ENCODE results near the gene DHRS7B.

Gene DHRS7B

GRCh38 chr17:21171970-21172510 lies 45.3 kb downstream of the DHRS7B start:
- ATAC-seq (no peak), DNase-seq (no peak)
- H3K4me3 Mint-ChIP-seq: no peak overlapping the region
- H3K27me3 Mint-ChIP-seq: no peaks in the 10 kb centered on the region
- no peak overlapping the region for H3K27ac Mint-ChIP-seq
- H3K4me1 Mint-ChIP-seq: peaks cover 19% of the 10 kb centered on the region
- no peaks in the 10 kb centered on the region for H3K9me3 Mint-ChIP-seq
- peaks cover 14% of the 10 kb centered on the region for H3K36me3 Mint-ChIP-seq (ENCODE audit: low read depth)

- Mint-ChIP-seq H3K4me1 (peaks cover 12% of the 10 kb centered on the region), H3K4me3 (no peak overlapping the region), H3K27ac (no peak overlapping the region), H3K27me3 (no peaks in the 10 kb centered on the region), H3K9me3 (no peaks in the 10 kb centered on the region), H3K36me3 (ENCODE audit: low read depth) (peaks cover 14% of the 10 kb centered on the region)
- ATAC-seq: no peak
- DNase-seq: no peak
These were observed 46.1 kb downstream of the DHRS7B start for GRCh38 chr17:21172846-21173245.

- Mint-ChIP-seq H3K27me3 (no peaks in the 10 kb centered on the region), H3K4me3 (no peak overlapping the region), H3K36me3 (ENCODE audit: low read depth) (peaks cover 11% of the 10 kb centered on the region), H3K27ac (no peak overlapping the region), H3K9me3 (no peaks in the 10 kb centered on the region), H3K4me1 (peaks cover 11% of the 10 kb centered on the region)
- DNase-seq: no peak
- ATAC-seq: no peak
These were observed 46.8 kb downstream of the DHRS7B start for GRCh38 chr17:21173543-21173942.

GRCh38 chr17:21174186-21174585 lies 47.4 kb downstream of the DHRS7B start:
- no peak overlapping the region for H3K4me3 Mint-ChIP-seq
- DNase-seq: no peak
- no peak overlapping the region for H3K27ac Mint-ChIP-seq
- peaks cover 9% of the 10 kb centered on the region for H3K4me1 Mint-ChIP-seq
- no peak for ATAC-seq
- peaks cover 14% of the 10 kb centered on the region for H3K36me3 Mint-ChIP-seq (ENCODE audit: low read depth)
- no peaks in the 10 kb centered on the region for H3K27me3 Mint-ChIP-seq
- no peaks in the 10 kb centered on the region for H3K9me3 Mint-ChIP-seq

GRCh38 chr17:21174713-21175112 lies 47.9 kb downstream of the DHRS7B start:
- H3K27ac Mint-ChIP-seq: no peak overlapping the region
- no peak overlapping the region for H3K4me3 Mint-ChIP-seq
- H3K27me3 Mint-ChIP-seq: no peaks in the 10 kb centered on the region
- H3K36me3 Mint-ChIP-seq (ENCODE audit: low read depth): peaks cover 14% of the 10 kb centered on the region
- H3K9me3 Mint-ChIP-seq: no peaks in the 10 kb centered on the region
- peaks cover 9% of the 10 kb centered on the region for H3K4me1 Mint-ChIP-seq
- DNase-seq (no peak), ATAC-seq (no peak)

GRCh38 chr17:21176773-21177395 lies 50.1 kb downstream of the DHRS7B start:
- Mint-ChIP-seq H3K4me3 (no peak overlapping the region), H3K9me3 (no peaks in the 10 kb centered on the region), H3K36me3 (ENCODE audit: low read depth) (peaks cover 18% of the 10 kb centered on the region), H3K27me3 (no peaks in the 10 kb centered on the region), H3K27ac (no peak overlapping the region), H3K4me1 (no peaks in the 10 kb centered on the region)
- DNase-seq (no peak), ATAC-seq (no peak)

GRCh38 chr17:21177401-21177800 lies 50.6 kb downstream of the DHRS7B start:
- no peak overlapping the region for H3K4me3 Mint-ChIP-seq
- peaks cover 18% of the 10 kb centered on the region for H3K36me3 Mint-ChIP-seq (ENCODE audit: low read depth)
- no peaks in the 10 kb centered on the region for H3K27me3 Mint-ChIP-seq
- ATAC-seq: no peak
- H3K4me1 Mint-ChIP-seq: no peaks in the 10 kb centered on the region
- no peaks in the 10 kb centered on the region for H3K9me3 Mint-ChIP-seq
- DNase-seq: no peak
- H3K27ac Mint-ChIP-seq: no peak overlapping the region

- Mint-ChIP-seq H3K27ac (no peak overlapping the region), H3K27me3 (no peaks in the 10 kb centered on the region), H3K9me3 (no peaks in the 10 kb centered on the region), H3K36me3 (ENCODE audit: low read depth) (peaks cover 15% of the 10 kb centered on the region), H3K4me1 (no peaks in the 10 kb centered on the region), H3K4me3 (no peak overlapping the region)
- no peak for ATAC-seq
- DNase-seq: no peak
These were observed 51.3 kb downstream of the DHRS7B start for GRCh38 chr17:21177854-21178600.

- no peak overlapping the region for H3K4me3 Mint-ChIP-seq
- H3K27ac Mint-ChIP-seq: no peak overlapping the region
- DNase-seq: no peak
These were observed 56.7 kb downstream of the DHRS7B start for GRCh38 chr17:21183468-21183867.

GRCh38 chr17:21184570-21184969 lies 57.8 kb downstream of the DHRS7B start:
- Mint-ChIP-seq H3K9me3 (no peaks in the 10 kb centered on the region), H3K27me3 (no peaks in the 10 kb centered on the region), H3K27ac (no peak overlapping the region), H3K4me1 (no peaks in the 10 kb centered on the region), H3K4me3 (no peak overlapping the region), H3K36me3 (ENCODE audit: low read depth) (peaks cover 12% of the 10 kb centered on the region)
- ATAC-seq: no peak
- no peak for DNase-seq

More at GRCh38 chr17:21183468-21183867, 56.7 kb downstream of the DHRS7B start:
- no peaks in the 10 kb centered on the region for H3K27me3 Mint-ChIP-seq
- ATAC-seq: no peak
- H3K36me3 Mint-ChIP-seq (ENCODE audit: low read depth): peaks cover 9% of the 10 kb centered on the region
- H3K4me1 Mint-ChIP-seq: no peaks in the 10 kb centered on the region
- no peaks in the 10 kb centered on the region for H3K9me3 Mint-ChIP-seq

- Mint-ChIP-seq H3K27ac (no peak overlapping the region), H3K9me3 (no peaks in the 10 kb centered on the region), H3K36me3 (ENCODE audit: low read depth) (peaks cover 11% of the 10 kb centered on the region), H3K4me1 (no peaks in the 10 kb centered on the region), H3K27me3 (no peaks in the 10 kb centered on the region), H3K4me3 (no peak overlapping the region)
- no peak for ATAC-seq
- DNase-seq: no peak
These were observed 58.3 kb downstream of the DHRS7B start for GRCh38 chr17:21185061-21185460.

- Mint-ChIP-seq H3K27me3 (no peaks in the 10 kb centered on the region), H3K4me3 (no peak overlapping the region), H3K4me1 (no peaks in the 10 kb centered on the region), H3K9me3 (no peaks in the 10 kb centered on the region), H3K36me3 (ENCODE audit: low read depth) (peaks cover 11% of the 10 kb centered on the region), H3K27ac (no peak overlapping the region)
- DNase-seq: no peak
- no peak for ATAC-seq
These were observed 59.8 kb downstream of the DHRS7B start for GRCh38 chr17:21186399-21187187.

- no peak overlapping the region for H3K27ac Mint-ChIP-seq
- no peaks in the 10 kb centered on the region for H3K9me3 Mint-ChIP-seq
- no peak overlapping the region for H3K4me3 Mint-ChIP-seq
- H3K36me3 Mint-ChIP-seq (ENCODE audit: low read depth): peaks cover 14% of the 10 kb centered on the region
- H3K27me3 Mint-ChIP-seq: no peaks in the 10 kb centered on the region
- ATAC-seq: no peak
- peaks cover 3% of the 10 kb centered on the region for H3K4me1 Mint-ChIP-seq
- DNase-seq: no peak
These were observed 62.6 kb downstream of the DHRS7B start for GRCh38 chr17:21189361-21189760.

GRCh38 chr17:21190078-21190477 lies 63.3 kb downstream of the DHRS7B start:
- Mint-ChIP-seq H3K4me3 (no peak overlapping the region), H3K9me3 (no peaks in the 10 kb centered on the region), H3K27me3 (no peaks in the 10 kb centered on the region), H3K36me3 (ENCODE audit: low read depth) (peaks cover 14% of the 10 kb centered on the region), H3K27ac (no peak overlapping the region), H3K4me1 (peaks cover 3% of the 10 kb centered on the region)
- no peak for ATAC-seq
- no peak for DNase-seq

GRCh38 chr17:21191698-21192097 lies 64.9 kb downstream of the DHRS7B start:
- ATAC-seq (no peak), DNase-seq (no peak)
- no peaks in the 10 kb centered on the region for H3K27me3 Mint-ChIP-seq
- no peak overlapping the region for H3K4me3 Mint-ChIP-seq
- H3K4me1 Mint-ChIP-seq: peaks cover 3% of the 10 kb centered on the region
- H3K27ac Mint-ChIP-seq: no peak overlapping the region
- peaks cover 21% of the 10 kb centered on the region for H3K36me3 Mint-ChIP-seq (ENCODE audit: low read depth)
- H3K9me3 Mint-ChIP-seq: no peaks in the 10 kb centered on the region
